HG03575 (cell line): ENCODE data around the gene KCNH4.
"Not testable (repeated sequence)": the region's sequence is repeated elsewhere in the genome, so short reads cannot be mapped to it uniquely, and the experiment has no call there.

Experiments
- ATAC-seq: cut with Tn5 transposase; IDR thresholded peaks from one replicate; pipeline ENCODE4 v1.9.1; 2021; ENCODE audit not compliant: unreplicated experiment, insufficient number of reproducible peaks, low FRiP score; ENCODE audit errors: extremely low read depth

Gene KCNH4

GRCh38 chr17:42180922-42181850 is at the start of gene KCNH4:
TSS of gene KCNH4 (minus strand) at chr17:42181142. CDS start at chr17:42180945, 197 bp downstream.
- ATAC-seq = no peak

- no peak for ATAC-seq
These were observed 49.3 kb upstream of the KCNH4 start for GRCh38 chr17:42230225-42230624.

- ATAC-seq = no peak
These were observed 47.1 kb upstream of the KCNH4 start for GRCh38 chr17:42227849-42228700.

- no peak for ATAC-seq
These were observed 44.7 kb upstream of the KCNH4 start for GRCh38 chr17:42225646-42226045.

- no peak for ATAC-seq
These were observed 43.7 kb upstream of the KCNH4 start for GRCh38 chr17:42224651-42225050.

- ATAC-seq = no peak
These were observed 41.2 kb upstream of the KCNH4 start for GRCh38 chr17:42221886-42222745.

GRCh38 chr17:42219280-42219679 is 38.3 kb upstream of the KCNH4 start:
- not testable (repeated sequence) for ATAC-seq

- no peak for ATAC-seq
These were observed 33.2 kb upstream of the KCNH4 start for GRCh38 chr17:42214156-42214555.

- no peak for ATAC-seq
These were observed 31.4 kb upstream of the KCNH4 start for GRCh38 chr17:42212382-42212781.

- not testable (repeated sequence) for ATAC-seq
These were observed 31.0 kb upstream of the KCNH4 start for GRCh38 chr17:42211921-42212341.

- ATAC-seq = no peak
These were observed 29.1 kb upstream of the KCNH4 start for GRCh38 chr17:42210046-42210445.

- not testable (repeated sequence) for ATAC-seq
These were observed 25.2 kb upstream of the KCNH4 start for GRCh38 chr17:42206153-42206612.

- no peak for ATAC-seq
These were observed 22.4 kb upstream of the KCNH4 start for GRCh38 chr17:42203354-42203753.

- no peak for ATAC-seq
These were observed 21.8 kb upstream of the KCNH4 start for GRCh38 chr17:42202696-42203095.

- ATAC-seq = no peak
These were observed 21.2 kb upstream of the KCNH4 start for GRCh38 chr17:42202159-42202558.

GRCh38 chr17:42201458-42201772 is 20.5 kb upstream of the KCNH4 start:
- ATAC-seq = no peak

GRCh38 chr17:42200706-42201457 is 19.9 kb upstream of the KCNH4 start:
- ATAC-seq = no peak

GRCh38 chr17:42199416-42200011 is 18.6 kb upstream of the KCNH4 start:
- no peak for ATAC-seq
